GM10248 (cell line): ENCODE measurements around the gene SOS2.

Experiments
- CTCF ChIA-PET: fragments of 300-600 bp; sonication (Branson Sonifier 250); formaldehyde crosslinking; extraction: SDS; loops from one replicate; lab custom pipeline; 2021; ENCODE audit warnings: antibody characterized with exemption; lab: Yijun Ruan, JAX
- POLR2A ChIA-PET: fragments of 350-650 bp; sonication (Branson Sonifier 250); formaldehyde crosslinking; extraction: SDS; loops from one replicate; lab custom pipeline; 2020; ENCODE audit warnings: antibody characterized with exemption; lab: Yijun Ruan, JAX
- DNase-seq: peaks from one replicate; pipeline ENCODE4 v3.0.0; 2012; ENCODE audit errors: extremely low spot score
- CTCF ChIP-seq: IDR thresholded peaks from 2 replicates; pipeline ENCODE4 v1.5.1; 2012; ENCODE audit warnings: mild to moderate bottlenecking, low read depth; ENCODE audit errors: extremely low read depth, missing control alignments, control extremely low read depth

Gene SOS2

GRCh38 chr14:50231475-50232275 is at the start of gene SOS2:
TSS of gene SOS2 (minus strand) at chr14:50231578. CDS start at chr14:50231283, 295 bp downstream.
- TF ChIP-seq CTCF, result no peak
- DNase-seq, result peak; percentile 90
- POLR2A ChIA-PET, result interaction anchor here (0.7 kb wide), 1 partner anchor 292 kb away, joined by 3 read pairs; no protein-coding TSS in a partner anchor
- CTCF ChIA-PET, result interaction anchor here (1.1 to 1.8 kb wide), 2 partner anchors 15 to 25 kb away, joined by 3 to 4 read pairs; no protein-coding TSS in a partner anchor

- no peak for TF ChIP-seq CTCF
- ChIA-PET POLR2A (no interaction called here), CTCF (no interaction called here)
- no peak for DNase-seq
These were observed 41.1 kb upstream of the SOS2 start for GRCh38 chr14:50272498-50272897.

GRCh38 chr14:50270932-50271331 is 39.6 kb upstream of the SOS2 start:
- no peak for DNase-seq
- no peak for TF ChIP-seq CTCF
- POLR2A ChIA-PET, result no interaction called here
- CTCF ChIA-PET, result no interaction called here

- no peak for TF ChIP-seq CTCF
- DNase-seq, result no peak
- POLR2A ChIA-PET, result no interaction called here
- CTCF ChIA-PET, result interaction anchor here (0.7 to 1.8 kb wide), 3 partner anchors 16 to 145 kb away, joined by 3 to 4 read pairs (median 4); no protein-coding TSS in a partner anchor
These were observed 33.7 kb upstream of the SOS2 start for GRCh38 chr14:50265029-50265428.

GRCh38 chr14:50263321-50263720 is 31.9 kb upstream of the SOS2 start:
- CTCF ChIA-PET, result interaction anchor here (1.2 to 1.4 kb wide), 3 partner anchors 10 to 30 kb away, joined by 3 to 4 read pairs (median 3); no protein-coding TSS in a partner anchor
- TF ChIP-seq CTCF, result no peak
- POLR2A ChIA-PET, result interaction anchor here (0.7 kb wide), 1 partner anchor 137 kb away, joined by 3 read pairs; no protein-coding TSS in a partner anchor
- DNase-seq, result no peak

- POLR2A ChIA-PET, result no interaction called here
- no peak for DNase-seq
- CTCF ChIA-PET, result interaction anchor here (1.0 to 1.4 kb wide), 4 partner anchors 10 to 36 kb away, joined by 3 to 4 read pairs (median 3); no protein-coding TSS in a partner anchor
- no peak for TF ChIP-seq CTCF
These were observed 31.5 kb upstream of the SOS2 start for GRCh38 chr14:50262865-50263264.
